SK-N-SH (cell line): ENCODE data around the gene DRG1. TPM values are rescaled to one million over a fixed set of nuclear protein-coding genes. Genes with fewer than 3 reads are reported as not detected.
A peak's percentile ranks its signal among the peaks of the same experiment; 100 is the strongest.

ENCODE experiments used
- CTCF ChIA-PET: fragments of 300-600, 350-600 bp; formaldehyde crosslinking; extraction: SDS; loops from one replicate; lab custom pipeline; 2021; lab: Yijun Ruan, JAX
- POLR2A ChIA-PET: fragments of 350-600 bp; sonication (Branson Sonifier 250); formaldehyde crosslinking; extraction: SDS; loops from one replicate; lab custom pipeline; 2020; ENCODE audit warnings: antibody characterized with exemption, inconsistent platforms; lab: Yijun Ruan, JAX
- DNase-seq: peaks from one replicate; pipeline ENCODE4 v3.0.0; 2012
- H2AFZ ChIP-seq: fragments of 200-600 bp; sonication (generic); 2 replicates; pipeline ENCODE4 v1.8.1; 2016; ENCODE audit warnings: antibody characterized with exemption, mild to moderate bottlenecking, low read depth
- H3F3A ChIP-seq: fragments of 200-600 bp; sonication (generic); replicated peaks from 2 replicates; pipeline ENCODE3; 2016; ENCODE audit warnings: antibody characterized with exemption, mild to moderate bottlenecking; ENCODE audit not compliant: insufficient read depth
- H3K27ac ChIP-seq, 2 experiments: fragments of 200-500 bp in 1 of 2; fragments of 200-600 bp in 1 of 2; sonication (Bioruptor generic) in 1 of 2; sonication (generic), shearing (Covaris generic) in 1 of 2; 2 replicates each; pipeline versions ENCODE4 v1.5.1 to v1.6.1; 2014 to 2016; ENCODE audit warnings: low read depth in 2 of 2, inconsistent platforms in 1 of 2, low read length in 1 of 2, mild to moderate bottlenecking in 1 of 2, mixed read lengths in 1 of 2
- H3K27me3 ChIP-seq: fragments of 200-600 bp; sonication (generic), shearing (Covaris generic); 2 replicates; pipeline ENCODE4 v1.6.1; 2016; ENCODE audit warnings: mixed run types; ENCODE audit not compliant: insufficient read depth
- H3K36me3 ChIP-seq, 2 experiments: fragments of 200-500 bp in 1 of 2; fragments of 200-600 bp in 1 of 2; sonication (Bioruptor generic) in 1 of 2; sonication (generic) in 1 of 2; replicated peaks in 1 of 2; 2 replicates each; pipeline versions ENCODE3 to v1.5.1; 2014 to 2016; ENCODE audit warnings: low read length in 1 of 2, mild to moderate bottlenecking in 1 of 2; ENCODE audit not compliant: insufficient read depth in 2 of 2, control insufficient read depth in 1 of 2
- H3K4me1 ChIP-seq, 2 experiments: fragments of 200-500 bp in 1 of 2; fragments of 200-600 bp in 1 of 2; sonication (Bioruptor generic) in 1 of 2; sonication (generic), shearing (Covaris generic) in 1 of 2; 2 replicates each; pipeline versions ENCODE4 v1.5.1 to v1.6.1; 2014 to 2016; ENCODE audit warnings: low read depth in 1 of 2, low read length in 1 of 2, mixed run types in 1 of 2; ENCODE audit not compliant: insufficient read depth in 2 of 2, control insufficient read depth in 1 of 2
- H3K4me2 ChIP-seq: fragments of 200-600 bp; sonication (generic), shearing (Covaris generic); 2 replicates; pipeline ENCODE4 v1.6.1; 2017; ENCODE audit warnings: mixed run types
- H3K4me3 ChIP-seq, 2 experiments: fragments of 200-500 bp in 1 of 2; fragments of 200-600 bp in 1 of 2; sonication (Bioruptor generic) in 1 of 2; sonication (generic), shearing (Covaris generic) in 1 of 2; 2 replicates each; pipeline versions ENCODE4 v1.5.1 to v1.8.1; 2014 to 2016; ENCODE audit warnings: low read depth in 2 of 2, inconsistent platforms in 1 of 2, low read length in 1 of 2, mild to moderate bottlenecking in 1 of 2, mixed read lengths in 1 of 2, moderate library complexity in 1 of 2
- H3K79me2 ChIP-seq: fragments of 200-600 bp; sonication (generic); 2 replicates; pipeline ENCODE4 v1.8.1; 2017; ENCODE audit warnings: mild to moderate bottlenecking; ENCODE audit not compliant: insufficient read depth
- H3K9ac ChIP-seq: fragments of 200-600 bp; sonication (generic); 2 replicates; pipeline ENCODE4 v1.6.1; 2017; ENCODE audit warnings: mixed run types
- H3K9me2 ChIP-seq: fragments of 200-600 bp; sonication (generic); 2 replicates; pipeline ENCODE4 v1.6.1; 2017; ENCODE audit warnings: mixed run types
- H3K9me3 ChIP-seq: fragments of 200-600 bp; sonication (generic); 2 replicates; pipeline ENCODE4 v1.6.1; 2017; ENCODE audit warnings: mixed run types, mild to moderate bottlenecking, moderate library complexity
- H4K20me1 ChIP-seq: fragments of 200-600 bp; sonication (generic); 2 replicates; pipeline ENCODE4 v1.6.1; 2017; ENCODE audit warnings: mild to moderate bottlenecking, mixed run types; ENCODE audit not compliant: insufficient read depth
- CHD2 ChIP-seq: fragments of 150-350 bp; IDR thresholded peaks from 2 replicates; pipeline ENCODE4 v1.6.1; 2018; ENCODE audit warnings: low read length; ENCODE audit not compliant: partially characterized antibody
- CTCF ChIP-seq: fragments of 200-600 bp; sonication (generic); IDR thresholded peaks from 2 replicates; pipeline ENCODE4 v1.6.1; 2017; ENCODE audit warnings: antibody characterized with exemption, mild to moderate bottlenecking, moderate library complexity
- ELF1 ChIP-seq: IDR thresholded peaks from 2 replicates; pipeline ENCODE4 v1.4.0; 2012
- FOXM1 ChIP-seq: IDR thresholded peaks from 2 replicates; pipeline ENCODE4 v1.4.0; 2012; ENCODE audit warnings: low read depth, mild to moderate bottlenecking
- GABPA ChIP-seq: IDR thresholded peaks from 2 replicates; pipeline ENCODE4 v1.4.0; 2012; ENCODE audit warnings: low read depth, mild to moderate bottlenecking
- GATA2 ChIP-seq: sonication (generic); formaldehyde crosslinking; IDR thresholded peaks from 2 replicates; pipeline ENCODE4 v1.5.0; 2020; ENCODE audit warnings: mild to moderate bottlenecking, missing genetic modification reagents
- JUND ChIP-seq: IDR thresholded peaks from 2 replicates; pipeline ENCODE4 v1.4.0; 2012
- MAX ChIP-seq: IDR thresholded peaks from 2 replicates; pipeline ENCODE4 v1.4.0; 2012; ENCODE audit warnings: low read depth
- MEF2A ChIP-seq: IDR thresholded peaks from 2 replicates; pipeline ENCODE4 v1.4.0; 2012; ENCODE audit warnings: low read depth, borderline replicate concordance
- MXI1 ChIP-seq: IDR thresholded peaks from 2 replicates; pipeline ENCODE4 v1.6.1; 2012; ENCODE audit warnings: mild to moderate bottlenecking, low read depth, low read length, improper control_type of control experiment
- PBX3 ChIP-seq: IDR thresholded peaks from 2 replicates; pipeline ENCODE4; 2012
- RAD21 ChIP-seq: IDR thresholded peaks from 2 replicates; pipeline ENCODE4 v1.6.1; 2012; ENCODE audit warnings: mild to moderate bottlenecking, low read length
- RCOR1 ChIP-seq: fragments of 150-350 bp; IDR thresholded peaks from 2 replicates; pipeline ENCODE4 v1.6.1; 2017; ENCODE audit warnings: antibody characterized with exemption, low read length
- RFX5 ChIP-seq: IDR thresholded peaks from 2 replicates; pipeline ENCODE4 v1.6.1; 2012; ENCODE audit warnings: mild to moderate bottlenecking, improper control_type of control experiment, low read length
- SIN3A ChIP-seq: IDR thresholded peaks from 2 replicates; pipeline ENCODE4 v1.6.1; 2012; ENCODE audit warnings: low read depth, mild to moderate bottlenecking, low read length, moderate library complexity, borderline replicate concordance
- SMC3 ChIP-seq: IDR thresholded peaks from 2 replicates; pipeline ENCODE4 v1.6.1; 2012; ENCODE audit warnings: low read depth, low read length, improper control_type of control experiment
- TAF1 ChIP-seq: IDR thresholded peaks from 2 replicates; pipeline ENCODE4 v1.6.1; 2012; ENCODE audit warnings: low read depth, mild to moderate bottlenecking, low read length, moderate library complexity, borderline replicate concordance
- TCF12 ChIP-seq: IDR thresholded peaks from 2 replicates; pipeline ENCODE4 v1.4.0; 2012
- TEAD4 ChIP-seq: IDR thresholded peaks from 2 replicates; pipeline ENCODE4 v1.4.0; 2012; ENCODE audit warnings: mild to moderate bottlenecking, borderline replicate concordance; ENCODE audit not compliant: insufficient read depth
- USF2 ChIP-seq: fragments of 150-350 bp; IDR thresholded peaks from 2 replicates; pipeline ENCODE4 v1.6.1; 2017; ENCODE audit warnings: antibody characterized with exemption, low read length, low read depth, borderline replicate concordance
- ZBTB33 ChIP-seq: IDR thresholded peaks from 2 replicates; pipeline ENCODE4 v1.4.0; 2012; ENCODE audit warnings: low read depth, borderline replicate concordance
- WGBS: methylation state at CpG from one replicate; pipeline ENCODE4 v1.1.6; 2017; ENCODE audit warnings: low lambda C conversion rate; 5-methylcytosine and 5-hydroxymethylcytosine counted together
- polyA plus RNA-seq, 3 experiments: library from polyadenylated mRNA; depleted of rRNA; stranded (reverse); fragments of >200 nt; gene quantifications; 2 replicates each; pipeline ENCODE4 v1.2.3, GENCODE V29; 2012

DRG1 gene
- polyA plus RNA-seq, 1 of the 3 experiments (the other 2 are of a cell fraction), result 56.3 TPM

GRCh38 chr22:31451709-31452571 lies 52.5 kb downstream of the DRG1 start:
- no peaks in the 10 kb centered on the region for H3K27me3 ChIP-seq
- H3K79me2 ChIP-seq, result peaks cover 3% of the 10 kb centered on the region; the same call in 1 of the 2 replicates
- peak; percentile 27 for DNase-seq
- TF ChIP-seq SIN3A (no peak), FOXM1 (no peak), CTCF (peak; percentile 71), RCOR1 (no peak), TCF12 (no peak), RAD21 (peak; percentile 35), CHD2 (no peak), SMC3 (peak; percentile 34; the same call in 1 of the 2 replicates), PBX3 (peak; percentile 42; the same call in 1 of the 2 replicates), MXI1 (no peak)
- no peaks in the 10 kb centered on the region for H3K9me3 ChIP-seq
- H3K27ac ChIP-seq, result peak overlapping the region in 1 of 2 experiments; percentile 7; a peak in 1 of 4 replicates
- H3K9ac ChIP-seq, result no peak overlapping the region
- no peak overlapping the region for H3K4me3 ChIP-seq
- ChIA-PET POLR2A (no interaction called here), CTCF (interaction anchor here (0.9 to 3.0 kb wide), 11 partner anchors 8 to 179 kb away, joined by 3 to 20 read pairs (median 4); no protein-coding TSS in a partner anchor)
- peaks cover 48 to 49% of the 10 kb centered on the region in 2 experiments for H3K36me3 ChIP-seq
- H3K9me2 ChIP-seq, result no peaks in the 10 kb centered on the region
- H3F3A ChIP-seq, result peaks cover 12% of the 10 kb centered on the region
- no peak overlapping the region for H3K4me2 ChIP-seq
- H3K4me1 ChIP-seq, result no peaks in the 10 kb centered on the region
- no peak overlapping the region for H2AFZ ChIP-seq
- 0 out of 2 replicates have a peak, but pooled peaks cover 3% of the 10 kb centered on the region for H4K20me1 ChIP-seq
- 79% methylated on average over 5 of the region's 5 CpGs for WGBS

GRCh38 chr22:31461699-31462098 lies 62.3 kb downstream of the DRG1 start:
- Histone ChIP-seq H2AFZ (no peak overlapping the region), H3K4me3 (no peak overlapping the region), H3K4me1 (no peaks in the 10 kb centered on the region), H3K4me2 (no peak overlapping the region), H3K9me3 (no peaks in the 10 kb centered on the region), H3K27me3 (no peaks in the 10 kb centered on the region), H3K36me3 (peaks cover 58 to 70% of the 10 kb centered on the region in 2 experiments), H3K27ac (no peak overlapping the region), H4K20me1 (peaks cover 4% of the 10 kb centered on the region; the same call in 1 of the 2 replicates), H3K9me2 (no peaks in the 10 kb centered on the region), H3K79me2 (peaks cover 27% of the 10 kb centered on the region), H3K9ac (no peak overlapping the region), H3F3A (no peaks in the 10 kb centered on the region)
- ChIA-PET CTCF (no interaction called here), POLR2A (no interaction called here)
- no peak for DNase-seq
- 94% methylated on average over 3 of the region's 3 CpGs for WGBS
- TF ChIP-seq GATA2, result no peak
- TF ChIP-seq GABPA, result no peak
- TF ChIP-seq MAX, result no peak
- no peak for TF ChIP-seq SMC3
- no peak for TF ChIP-seq RFX5
- no peak for TF ChIP-seq JUND
- TF ChIP-seq TEAD4, result no peak
- TF ChIP-seq TAF1, result no peak
- no peak for TF ChIP-seq ELF1
- no peak for TF ChIP-seq SIN3A
- TF ChIP-seq MXI1, result no peak
- no peak for TF ChIP-seq MEF2A
- TF ChIP-seq ZBTB33, result no peak
- TF ChIP-seq FOXM1, result no peak
- TF ChIP-seq USF2, result no peak
